GM12878 (cell line): Measurements from ENCODE around the gene ZNHIT1. TPM values are rescaled to one million over a fixed set of nuclear protein-coding genes. Genes with fewer than 3 reads are reported as not detected.

Source experiments
- ATAC-seq: fragments of 200-7000 bp; cut with Tn5 transposase; 3 replicates; pipeline ENCODE4 v1.9.1; 2020; ENCODE audit warnings: mild to moderate bottlenecking, moderate library complexity
- BruUV-seq: library from RNA; stranded (reverse); fragments of 400-500 nt; replicated peaks from 2 replicates; lab custom pipeline; 2021; lab: Mats Ljungman, UMichigan
- CTCF ChIA-PET: fragments of 300-600 bp; sonication (Branson Sonifier 250); formaldehyde crosslinking; extraction: SDS; loops from one replicate; lab custom pipeline; 2021; ENCODE audit warnings: inconsistent platforms; lab: Yijun Ruan, JAX
- POLR2A ChIA-PET: fragments of 350-600 bp; formaldehyde crosslinking; extraction: SDS; loops from one replicate; lab custom pipeline; 2021; ENCODE audit warnings: inconsistent platforms; lab: Charles Lee
- RAD21 ChIA-PET: fragments of 300-600 bp; sonication (Branson Sonifier 250); formaldehyde crosslinking; loops from one replicate; lab custom pipeline; 2023; ENCODE audit warnings: antibody characterized with exemption; ENCODE audit not compliant: unreplicated experiment; lab: Charles Lee
- SMC1A ChIA-PET: fragments of 300-600 bp; sonication (Branson Sonifier 250); formaldehyde crosslinking; loops from one replicate; lab custom pipeline; 2023; ENCODE audit not compliant: unreplicated experiment, uncharacterized antibody; lab: Charles Lee
- DNase-seq: peaks from one replicate; pipeline ENCODE4 v3.0.0-alpha.2; 2011; ENCODE audit warnings: low read depth, low spot score
- FAIRE-seq: peaks from 3 replicates; lab custom pipeline; 2011; peaks lifted over from hg19 to GRCh38; lab: Jason Lieb, UNC
- H2AFZ ChIP-seq: 2 replicates; pipeline ENCODE4 v1.6.0; 2011; ENCODE audit warnings: low read depth, low read length, control low read depth; ENCODE audit not compliant: control insufficient read depth
- H3K27ac ChIP-seq: 2 replicates; pipeline ENCODE4 v1.5.1; 2011; ENCODE audit warnings: control low read depth; ENCODE audit not compliant: control insufficient read depth, insufficient read depth
- H3K27me3 ChIP-seq, 2 experiments: replicated peaks in 1 of 2; 2 replicates each; pipeline versions ENCODE4 v1.6.0 to v1.6.1; 2011; ENCODE audit warnings: low read length in 1 of 2; ENCODE audit not compliant: control insufficient read depth in 2 of 2, insufficient read depth in 2 of 2
- H3K36me3 ChIP-seq, 2 experiments: 2 replicates each; pipeline ENCODE4 v1.5.1; 2011; ENCODE audit warnings: low read length in 1 of 2; ENCODE audit not compliant: control insufficient read depth in 2 of 2, insufficient read depth in 2 of 2
- H3K4me1 ChIP-seq: 2 replicates; pipeline ENCODE4 v1.6.1; 2011; ENCODE audit warnings: mild to moderate bottlenecking, low read length, moderate library complexity, mixed read lengths; ENCODE audit not compliant: control insufficient read depth, insufficient read depth
- H3K4me2 ChIP-seq: 2 replicates; pipeline ENCODE4 v1.6.0; 2011; ENCODE audit warnings: control low read depth; ENCODE audit not compliant: control insufficient read depth, insufficient read depth
- H3K4me3 ChIP-seq: fragments of 200-600 bp; sonication (generic); 2 replicates; pipeline ENCODE4 v1.5.1; 2016
- H3K79me2 ChIP-seq: 2 replicates; pipeline ENCODE4 v1.6.0; 2011; ENCODE audit warnings: low read length; ENCODE audit not compliant: control insufficient read depth, insufficient read depth
- H3K9ac ChIP-seq: 2 replicates; pipeline ENCODE4 v1.8.0; 2011; ENCODE audit warnings: low read length, control low read depth, mixed read lengths; ENCODE audit not compliant: control insufficient read depth, insufficient read depth
- H3K9me3 ChIP-seq: replicated peaks from 3 replicates; pipeline ENCODE4 v1.5.1; 2011; ENCODE audit warnings: mild to moderate bottlenecking, low read length; ENCODE audit not compliant: control insufficient read depth, insufficient read depth
- H4K20me1 ChIP-seq: 2 replicates; pipeline ENCODE4 v1.6.0; 2011; ENCODE audit not compliant: control insufficient read depth, insufficient read depth
- FOXK2 ChIP-seq: fragments of 450-650 bp; IDR thresholded peaks from 2 replicates; pipeline ENCODE4 v1.6.1; 2017; ENCODE audit warnings: mild to moderate bottlenecking, moderate library complexity
- KLF5 ChIP-seq: fragments of 450-650 bp; IDR thresholded peaks from 2 replicates; pipeline ENCODE4 v1.6.1; 2014; ENCODE audit warnings: mild to moderate bottlenecking; ENCODE audit not compliant: partially characterized antibody
- NRF1 ChIP-seq: conservative IDR thresholded peaks from 2 replicates; pipeline ENCODE4 v1.6.1; 2011; ENCODE audit warnings: mild to moderate bottlenecking, low read depth, low read length, improper control_type of control experiment
- PML ChIP-seq: IDR thresholded peaks from 2 replicates; pipeline ENCODE4 v1.6.1; 2012; ENCODE audit warnings: low read length, inconsistent platforms
- POLR2A ChIP-seq: IDR thresholded peaks from 2 replicates; pipeline ENCODE4 v1.6.1; 2011; ENCODE audit warnings: low read depth, mild to moderate bottlenecking, low read length
- RAD51 ChIP-seq: fragments of 450-650 bp; IDR thresholded peaks from 2 replicates; pipeline ENCODE4 v1.6.1; 2016; ENCODE audit warnings: moderate library complexity, mild to moderate bottlenecking, inconsistent platforms
- ZNF217 ChIP-seq: fragments of 450-650 bp; IDR thresholded peaks from 2 replicates; pipeline ENCODE4 v1.6.1; 2017; ENCODE audit warnings: antibody characterized with exemption, mild to moderate bottlenecking
- WGBS: methylation state at CpG from one replicate; pipeline ENCODE4 v1.1.6; 2016; ENCODE audit warnings: low lambda C conversion rate; ENCODE audit not compliant: insufficient replicate concordance, insufficient coverage; ENCODE audit errors: missing lambda C conversion rate; 5-methylcytosine and 5-hydroxymethylcytosine counted together
- in situ Hi-C: fragments of 300-500 bp; cut with MboI; formaldehyde crosslinking; loops from 9 replicates; pipeline ENCODE4 v1.14.3; 2018; ENCODE audit warnings: mixed read lengths
- intact Hi-C: fragments of 100-400 bp; cut with micrococcal nuclease; formaldehyde crosslinking; loops from one replicate; pipeline ENCODE4 v1.14.2; 2022; ENCODE audit not compliant: unreplicated experiment
- polyA plus RNA-seq, 11 experiments: library from polyadenylated mRNA; depleted of rRNA in 4 of 11; unstranded in 6 of 11; stranded (reverse) in 5 of 11; fragments of >200 nt; fragmentation: Nextera tagmentation in 4 of 11; fragmentation: Illumina TruSeq in 1 of 11; extraction: Ambion mirVana in 4 of 11; extraction: Trizol in 1 of 11; gene quantifications; 1 replicate in 1 of 11; 2 replicates in 10 of 11; pipeline versions ENCODE4 v1.2.1 to v1.2.3, GENCODE V29; 2011 to 2016; ENCODE audit warnings: inconsistent platforms in 2 of 11, missing spikeins in 2 of 11, low read depth in 1 of 11
- total RNA-seq, 4 experiments: library from RNA; depleted of rRNA in 3 of 4; stranded (reverse); fragments of >200 nt in 3 of 4; fragmentation: Illumina TruSeq in 1 of 4; extraction: Trizol in 1 of 4; gene quantifications; 2 replicates each; pipeline versions ENCODE4 v1.2.1 to v1.2.3, GENCODE V29; 2013 to 2021
- TF ChIP-seq, protein P1 (sequence below): IDR thresholded peaks from 2 replicates; pipeline ENCODE4 v1.6.1; 2011; ENCODE audit warnings: borderline replicate concordance, low read depth, mild to moderate bottlenecking, moderate library complexity, mixed read lengths, low read length; ENCODE audit not compliant: insufficient read depth; ENCODE audit errors: extremely low read length
- TF ChIP-seq, protein P2 (sequence below): fragments of 450-650 bp; IDR thresholded peaks from 2 replicates; pipeline ENCODE4 v1.6.1; 2016; ENCODE audit warnings: mild to moderate bottlenecking
- TF ChIP-seq, protein P3 (sequence below): IDR thresholded peaks from 2 replicates; pipeline ENCODE4 v1.6.1; 2011; ENCODE audit warnings: low read depth, mild to moderate bottlenecking, low read length, moderate library complexity, borderline replicate concordance; ENCODE audit errors: extremely low read depth
- TF ChIP-seq, protein P4 (sequence below): fragments of 450-650 bp; IDR thresholded peaks from 2 replicates; pipeline ENCODE4 v1.6.1; 2017; ENCODE audit warnings: mild to moderate bottlenecking, moderate library complexity

ZNHIT1 gene
- total and polyA plus RNA-seq, 10 of the 15 experiments (the other 5 are each of a cell fraction or from before 2014, with no cell fraction given) = 3.8 to 79.2 (median 44.5) TPM

DNA sequence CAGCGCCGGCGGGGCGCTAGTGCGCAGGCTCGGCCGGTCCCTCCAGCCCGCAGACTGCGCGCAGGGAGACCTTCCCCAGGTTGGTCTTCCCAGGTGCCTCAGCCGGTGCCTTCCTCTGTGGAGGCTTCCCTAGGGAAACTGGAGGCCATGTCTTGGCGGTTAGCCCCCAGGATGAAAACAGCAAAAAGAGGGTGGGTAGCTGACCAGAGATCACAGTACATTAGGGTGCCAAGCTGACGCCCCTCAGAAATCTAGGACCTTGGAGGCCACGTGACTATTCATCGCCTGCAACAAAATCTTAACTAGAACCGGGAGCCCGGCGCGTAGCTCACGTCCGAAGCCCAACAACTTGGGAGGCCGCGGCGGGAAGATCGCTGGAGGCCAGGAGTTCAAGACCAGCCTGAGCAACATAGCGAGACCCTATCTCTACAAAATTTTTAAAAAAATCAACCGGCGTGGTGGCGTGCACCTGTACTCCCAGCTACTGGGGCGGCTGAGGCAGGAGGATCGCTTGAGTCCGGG is 27.2 kb downstream of the ZNHIT1 start:
- TF ChIP-seq FOXK2 (no peak), RAD51 (peak; percentile 49; the same call in 1 of the 2 replicates), KLF5 (peak; percentile 8), ZNF217 (peak; percentile 45; the same call in 1 of the 2 replicates), POLR2A (no peak; the same call in 1 of the 2 replicates), NRF1 (peak; percentile 61), PML (0 out of 2 replicates have a peak, but pooled peaks have one; percentile 8)
- TF ChIP-seq, protein P1, sequence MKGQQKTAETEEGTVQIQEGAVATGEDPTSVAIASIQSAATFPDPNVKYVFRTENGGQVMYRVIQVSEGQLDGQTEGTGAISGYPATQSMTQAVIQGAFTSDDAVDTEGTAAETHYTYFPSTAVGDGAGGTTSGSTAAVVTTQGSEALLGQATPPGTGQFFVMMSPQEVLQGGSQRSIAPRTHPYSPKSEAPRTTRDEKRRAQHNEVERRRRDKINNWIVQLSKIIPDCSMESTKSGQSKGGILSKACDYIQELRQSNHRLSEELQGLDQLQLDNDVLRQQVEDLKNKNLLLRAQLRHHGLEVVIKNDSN = peak; percentile 18
- TF ChIP-seq, protein P2, sequence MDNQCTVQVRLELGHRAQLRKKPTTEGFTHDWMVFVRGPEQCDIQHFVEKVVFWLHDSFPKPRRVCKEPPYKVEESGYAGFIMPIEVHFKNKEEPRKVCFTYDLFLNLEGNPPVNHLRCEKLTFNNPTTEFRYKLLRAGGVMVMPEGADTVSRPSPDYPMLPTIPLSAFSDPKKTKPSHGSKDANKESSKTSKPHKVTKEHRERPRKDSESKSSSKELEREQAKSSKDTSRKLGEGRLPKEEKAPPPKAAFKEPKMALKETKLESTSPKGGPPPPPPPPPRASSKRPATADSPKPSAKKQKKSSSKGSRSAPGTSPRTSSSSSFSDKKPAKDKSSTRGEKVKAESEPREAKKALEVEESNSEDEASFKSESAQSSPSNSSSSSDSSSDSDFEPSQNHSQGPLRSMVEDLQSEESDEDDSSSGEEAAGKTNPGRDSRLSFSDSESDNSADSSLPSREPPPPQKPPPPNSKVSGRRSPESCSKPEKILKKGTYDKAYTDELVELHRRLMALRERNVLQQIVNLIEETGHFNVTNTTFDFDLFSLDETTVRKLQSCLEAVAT = peak; percentile 94
- TF ChIP-seq, protein P3, sequence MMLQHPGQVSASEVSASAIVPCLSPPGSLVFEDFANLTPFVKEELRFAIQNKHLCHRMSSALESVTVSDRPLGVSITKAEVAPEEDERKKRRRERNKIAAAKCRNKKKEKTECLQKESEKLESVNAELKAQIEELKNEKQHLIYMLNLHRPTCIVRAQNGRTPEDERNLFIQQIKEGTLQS = 0 out of 2 replicates have a peak, but pooled peaks have one; percentile 22
- TF ChIP-seq, protein P4, sequence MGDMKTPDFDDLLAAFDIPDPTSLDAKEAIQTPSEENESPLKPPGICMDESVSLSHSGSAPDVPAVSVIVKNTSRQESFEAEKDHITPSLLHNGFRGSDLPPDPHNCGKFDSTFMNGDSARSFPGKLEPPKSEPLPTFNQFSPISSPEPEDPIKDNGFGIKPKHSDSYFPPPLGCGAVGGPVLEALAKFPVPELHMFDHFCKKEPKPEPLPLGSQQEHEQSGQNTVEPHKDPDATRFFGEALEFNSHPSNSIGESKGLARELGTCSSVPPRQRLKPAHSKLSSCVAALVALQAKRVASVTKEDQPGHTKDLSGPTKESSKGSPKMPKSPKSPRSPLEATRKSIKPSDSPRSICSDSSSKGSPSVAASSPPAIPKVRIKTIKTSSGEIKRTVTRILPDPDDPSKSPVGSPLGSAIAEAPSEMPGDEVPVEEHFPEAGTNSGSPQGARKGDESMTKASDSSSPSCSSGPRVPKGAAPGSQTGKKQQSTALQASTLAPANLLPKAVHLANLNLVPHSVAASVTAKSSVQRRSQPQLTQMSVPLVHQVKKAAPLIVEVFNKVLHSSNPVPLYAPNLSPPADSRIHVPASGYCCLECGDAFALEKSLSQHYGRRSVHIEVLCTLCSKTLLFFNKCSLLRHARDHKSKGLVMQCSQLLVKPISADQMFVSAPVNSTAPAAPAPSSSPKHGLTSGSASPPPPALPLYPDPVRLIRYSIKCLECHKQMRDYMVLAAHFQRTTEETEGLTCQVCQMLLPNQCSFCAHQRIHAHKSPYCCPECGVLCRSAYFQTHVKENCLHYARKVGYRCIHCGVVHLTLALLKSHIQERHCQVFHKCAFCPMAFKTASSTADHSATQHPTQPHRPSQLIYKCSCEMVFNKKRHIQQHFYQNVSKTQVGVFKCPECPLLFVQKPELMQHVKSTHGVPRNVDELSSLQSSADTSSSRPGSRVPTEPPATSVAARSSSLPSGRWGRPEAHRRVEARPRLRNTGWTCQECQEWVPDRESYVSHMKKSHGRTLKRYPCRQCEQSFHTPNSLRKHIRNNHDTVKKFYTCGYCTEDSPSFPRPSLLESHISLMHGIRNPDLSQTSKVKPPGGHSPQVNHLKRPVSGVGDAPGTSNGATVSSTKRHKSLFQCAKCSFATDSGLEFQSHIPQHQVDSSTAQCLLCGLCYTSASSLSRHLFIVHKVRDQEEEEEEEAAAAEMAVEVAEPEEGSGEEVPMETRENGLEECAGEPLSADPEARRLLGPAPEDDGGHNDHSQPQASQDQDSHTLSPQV = no peak
- no peaks in the 10 kb centered on the region for H3K9me3 ChIP-seq
- ChIA-PET CTCF (interaction anchor here (0.8 to 5.3 kb wide), 11 partner anchors 9 to 160 kb away, joined by 3 to 74 read pairs (median 16); partner anchors contain the start of genes PLOD3, TRIM56 and ZNHIT1), POLR2A (interaction anchor here (0.5 to 1.6 kb wide), 5 partner anchors 26 to 355 kb away, joined by 3 to 5 read pairs (median 4); partner anchors contain the start of genes PLOD3 and UFSP1), RAD21 (interaction anchor here (1.0 to 5.0 kb wide), 5 partner anchors 28 to 111 kb away, joined by 3 to 37 read pairs (median 19); partner anchors contain the start of genes PLOD3 and ZNHIT1), SMC1A (interaction anchor here (2.6 to 2.9 kb wide), 2 partner anchors 27 to 102 kb away, joined by 19 to 20 read pairs; partner anchors contain the start of genes PLOD3 and ZNHIT1)
- no peaks in the 10 kb centered on the region for H4K20me1 ChIP-seq
- 35% methylated on average over 32 of the region's 32 CpGs for WGBS
- H3K36me3 ChIP-seq = peaks cover 2 to 10% of the 10 kb centered on the region in 2 experiments
- peak overlapping the region; percentile 51 for H2AFZ ChIP-seq
- H3K4me1 ChIP-seq = peaks cover 9% of the 10 kb centered on the region
- peak overlapping the region; percentile 84 for H3K4me3 ChIP-seq
- FAIRE-seq (no peak), ATAC-seq (no peak), DNase-seq (no peak)
- intact Hi-C loops (no loop called here), in situ Hi-C loops (no loop called here)
- no peaks in the 10 kb centered on the region for H3K27me3 ChIP-seq
- peak overlapping the region; percentile 39; the same call in 1 of the 2 replicates for H3K9ac ChIP-seq
- no TSS peak for BruUV-seq
- peak overlapping the region; percentile 95 for H3K4me2 ChIP-seq
- H3K79me2 ChIP-seq = peaks cover 34% of the 10 kb centered on the region
- H3K27ac ChIP-seq = peak overlapping the region; percentile 89; the same call in 1 of the 2 replicates
